SK-N-SH treated with all-trans-retinoic acid at 6 μM for 48 hours (cell line): Measurements from ENCODE around the gene HSD11B1.

Experiments
- ESRRG ChIP-seq: fragments of 250-450 bp; sonication (Bioruptor Pico); IDR thresholded peaks from 2 replicates; pipeline ENCODE4 v1.6.1; 2021; ENCODE audit warnings: mild to moderate bottlenecking
- ZC3H10 ChIP-seq: fragments of 250-450 bp; sonication (Bioruptor Pico); IDR thresholded peaks from 2 replicates; pipeline ENCODE4 v1.5.1; 2021; ENCODE audit warnings: mild to moderate bottlenecking, moderate library complexity
- ZFP3 ChIP-seq: fragments of 250-450 bp; sonication (Bioruptor Pico); IDR thresholded peaks from 2 replicates; pipeline ENCODE4 v1.5.0; 2020; ENCODE audit warnings: mild to moderate bottlenecking, moderate library complexity
- ZNF565 ChIP-seq: fragments of 450-650 bp; formaldehyde crosslinking; conservative IDR thresholded peaks from 2 replicates; pipeline ENCODE4 v1.5.0; 2020; ENCODE audit warnings: low read depth, mild to moderate bottlenecking, moderate library complexity
- TF ChIP-seq, protein P1 (sequence below): fragments of 250-450 bp; sonication (Bioruptor Pico); IDR thresholded peaks from 2 replicates; pipeline ENCODE4 v1.5.1; 2021; ENCODE audit warnings: mild to moderate bottlenecking, moderate library complexity

DNA sequence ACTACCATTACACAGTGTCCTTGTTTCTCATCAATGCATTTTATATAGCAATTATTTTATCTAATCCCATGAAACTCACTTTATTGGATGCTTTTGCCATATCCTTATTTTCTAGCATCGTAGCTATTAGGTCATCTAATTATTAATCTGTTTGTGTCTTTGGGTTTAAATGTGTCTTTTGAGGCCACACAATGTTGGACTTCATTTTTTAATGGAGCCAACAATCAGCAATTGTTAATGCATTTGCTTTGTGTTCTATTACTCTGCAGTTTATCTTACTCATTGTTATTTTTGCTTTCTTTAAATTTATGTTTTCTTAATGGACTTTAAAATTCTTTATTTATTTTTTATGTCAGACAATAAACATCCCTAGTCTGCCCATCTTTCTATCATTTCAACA lies 1.8 kb upstream of the HSD11B1 start:
- no peak for TF ChIP-seq ZFP3 (CRISPR knock-in tag)
- TF ChIP-seq ESRRG (CRISPR knock-in tag) = no peak
- TF ChIP-seq ZC3H10 (CRISPR knock-in tag) = no peak
- TF ChIP-seq ZNF565 (CRISPR knock-in tag) = no peak
- TF ChIP-seq, protein P1, sequence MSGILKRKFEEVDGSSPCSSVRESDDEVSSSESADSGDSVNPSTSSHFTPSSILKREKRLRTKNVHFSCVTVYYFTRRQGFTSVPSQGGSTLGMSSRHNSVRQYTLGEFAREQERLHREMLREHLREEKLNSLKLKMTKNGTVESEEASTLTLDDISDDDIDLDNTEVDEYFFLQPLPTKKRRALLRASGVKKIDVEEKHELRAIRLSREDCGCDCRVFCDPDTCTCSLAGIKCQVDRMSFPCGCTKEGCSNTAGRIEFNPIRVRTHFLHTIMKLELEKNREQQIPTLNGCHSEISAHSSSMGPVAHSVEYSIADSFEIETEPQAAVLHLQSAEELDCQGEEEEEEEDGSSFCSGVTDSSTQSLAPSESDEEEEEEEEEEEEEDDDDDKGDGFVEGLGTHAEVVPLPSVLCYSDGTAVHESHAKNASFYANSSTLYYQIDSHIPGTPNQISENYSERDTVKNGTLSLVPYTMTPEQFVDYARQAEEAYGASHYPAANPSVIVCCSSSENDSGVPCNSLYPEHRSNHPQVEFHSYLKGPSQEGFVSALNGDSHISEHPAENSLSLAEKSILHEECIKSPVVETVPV = no peak
